HG03469 (cell line): Measurements from ENCODE around the gene PRR9.
"Not testable (repeated sequence)": the region's sequence is repeated elsewhere in the genome, so short reads cannot be mapped to it uniquely, and the experiment has no call there.

Experiments used
- ATAC-seq: cut with Tn5 transposase; IDR thresholded peaks from one replicate; pipeline ENCODE4 v1.9.1; 2021; ENCODE audit warnings: mild to moderate bottlenecking, moderate library complexity, moderate number of reproducible peaks; ENCODE audit not compliant: unreplicated experiment

PRR9 gene

DNA sequence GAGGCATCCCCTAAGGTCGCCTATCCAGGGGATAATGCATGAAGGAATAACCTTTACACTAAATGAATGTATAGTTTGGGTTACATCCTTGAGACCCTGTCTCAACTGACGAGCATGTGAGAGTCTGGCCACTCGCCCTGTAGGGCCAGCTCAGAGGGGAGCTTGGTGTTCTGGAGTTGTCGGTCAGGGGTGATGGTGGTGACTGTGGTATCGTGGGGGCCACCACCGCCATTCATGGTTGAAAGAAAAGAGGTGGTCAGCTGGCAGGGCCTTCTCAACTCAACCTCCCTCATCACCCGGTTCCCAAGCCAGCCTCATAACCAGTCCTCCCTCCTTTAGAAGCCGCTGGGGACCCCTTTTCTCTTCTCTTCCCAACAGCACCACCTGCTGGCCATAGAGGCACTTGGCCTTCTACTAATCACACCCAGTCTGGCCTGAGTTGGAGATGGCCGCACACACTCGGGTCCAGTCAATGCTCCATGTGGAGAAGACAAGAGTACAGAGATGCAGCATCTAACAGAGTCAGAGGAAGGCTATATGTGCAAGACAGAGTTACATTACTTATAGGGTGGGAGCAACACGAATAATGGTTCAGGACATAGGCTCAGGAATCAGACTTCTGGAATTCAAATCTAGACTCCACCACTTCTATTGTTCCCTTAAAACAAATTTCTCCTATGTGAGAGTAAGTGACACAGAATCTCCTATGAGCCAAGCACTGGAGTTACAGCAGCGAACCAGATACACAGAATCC, 11.9 kb downstream of the PRR9 start:
- not testable (repeated sequence) for ATAC-seq

DNA sequence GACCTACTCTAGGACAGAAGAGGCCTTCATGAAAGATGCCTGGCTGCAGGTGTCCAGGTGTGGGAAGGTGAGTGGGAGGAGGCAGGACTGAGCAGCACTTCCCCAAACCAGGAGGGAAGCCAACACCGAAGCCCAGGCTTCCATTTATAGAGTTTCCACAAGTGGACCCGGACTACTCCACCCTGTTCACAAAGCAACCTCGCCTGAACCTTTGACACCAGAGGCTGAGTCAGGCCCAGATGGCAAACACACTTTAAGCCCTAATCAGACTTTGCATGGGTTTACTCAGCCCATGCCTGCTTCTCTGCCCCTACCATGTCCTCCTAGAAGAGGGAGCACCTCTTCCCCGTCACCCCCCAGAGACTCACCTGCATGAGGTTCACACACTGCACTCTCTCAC, 14.0 kb downstream of the PRR9 start:
- no peak for ATAC-seq

GRCh38 chr1:153231785-153232184, 14.4 kb downstream of the PRR9 start:
- ATAC-seq, result no peak

DNA sequence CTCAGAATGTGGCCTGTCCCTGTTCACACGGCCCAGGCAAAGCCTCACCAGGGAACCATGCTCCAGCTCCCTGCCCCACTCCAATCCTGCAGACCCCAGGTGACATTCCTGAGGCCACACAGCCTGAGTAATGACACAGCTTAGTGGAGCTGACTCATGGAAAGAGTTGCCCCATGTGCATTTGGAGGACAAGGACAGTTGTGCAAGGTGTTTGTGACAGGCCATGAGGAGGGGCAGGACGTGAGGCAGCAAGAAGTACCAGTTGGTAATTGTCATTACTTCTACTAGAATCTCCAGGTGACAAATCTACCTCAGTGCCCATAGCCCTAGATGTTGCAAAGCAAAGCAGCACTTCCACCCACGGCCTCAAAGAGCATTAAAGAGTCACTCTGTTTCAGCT, 15.2 kb downstream of the PRR9 start:
- no peak for ATAC-seq

GRCh38 chr1:153233448-153233847, 16.1 kb downstream of the PRR9 start:
- ATAC-seq, result no peak

DNA sequence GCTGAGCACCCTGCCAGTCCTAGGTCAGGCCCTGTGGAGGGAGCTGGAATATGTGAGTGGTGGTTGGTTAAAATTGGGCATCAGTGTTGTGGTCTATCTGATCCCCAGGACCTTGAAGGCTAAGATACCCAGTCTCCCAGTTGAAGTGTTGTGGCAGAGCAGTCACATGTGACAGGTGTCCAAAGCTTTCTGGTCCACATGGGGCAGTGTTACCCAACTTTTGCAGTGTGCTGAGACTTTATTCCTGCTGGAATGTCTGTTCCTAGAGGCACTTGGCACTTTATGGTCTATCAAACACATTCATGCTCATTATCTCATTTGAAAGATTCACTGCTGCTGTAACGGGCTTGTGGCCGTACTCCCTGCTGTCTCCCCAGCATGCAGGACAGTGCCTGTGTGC, 21.1 kb downstream of the PRR9 start:
- ATAC-seq, result no peak

DNA sequence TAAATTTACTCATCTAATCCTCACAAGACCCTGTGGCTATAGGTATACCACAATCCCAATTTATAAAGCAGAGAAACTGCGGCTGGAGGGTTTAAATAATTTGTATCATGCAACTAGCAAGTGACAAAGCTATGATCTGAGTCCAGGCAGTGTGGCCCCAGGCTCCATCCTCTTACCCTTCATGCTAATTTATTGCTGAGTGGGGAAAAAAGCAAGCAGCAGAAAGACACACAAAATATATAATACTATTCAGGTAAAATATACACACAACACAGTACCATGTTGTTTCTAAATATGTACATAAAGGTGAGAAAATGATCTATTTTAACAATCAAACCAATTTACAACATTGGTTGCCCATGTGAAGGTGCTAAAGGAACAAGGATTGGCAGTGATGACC, 24.8 kb downstream of the PRR9 start:
- no peak for ATAC-seq

DNA sequence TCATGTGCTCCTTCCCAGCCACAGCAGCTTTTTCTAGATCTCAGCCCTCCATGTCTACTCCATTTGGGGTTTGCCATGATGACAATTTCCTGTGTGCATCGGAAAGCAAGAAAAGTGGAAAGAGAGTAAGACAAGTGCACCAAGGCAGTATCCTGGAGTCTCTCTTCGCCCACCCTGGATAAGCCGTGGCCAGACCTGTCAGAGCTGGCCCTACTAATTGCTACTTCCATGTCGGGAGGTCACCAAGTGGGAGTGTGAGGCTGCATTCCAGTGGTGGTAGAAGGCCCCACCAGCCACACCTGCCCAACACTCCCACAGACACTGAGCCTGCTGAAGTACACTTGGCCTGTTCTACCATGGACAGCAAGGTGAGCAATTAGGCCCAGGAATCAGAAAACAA, 28.1 kb downstream of the PRR9 start:
- no peak for ATAC-seq

- no peak for ATAC-seq
Observed at GRCh38 chr1:153246018-153246417, 28.6 kb downstream of the PRR9 start.

- no peak for ATAC-seq
Observed at GRCh38 chr1:153246825-153247224, 29.4 kb downstream of the PRR9 start.

- ATAC-seq, result no peak
Observed at GRCh38 chr1:153248176-153248879, 30.9 kb downstream of the PRR9 start.

- no peak for ATAC-seq
Observed at GRCh38 chr1:153250166-153250565, 32.8 kb downstream of the PRR9 start.

- ATAC-seq, result no peak
Observed at GRCh38 chr1:153251087-153251486, 33.7 kb downstream of the PRR9 start.

DNA sequence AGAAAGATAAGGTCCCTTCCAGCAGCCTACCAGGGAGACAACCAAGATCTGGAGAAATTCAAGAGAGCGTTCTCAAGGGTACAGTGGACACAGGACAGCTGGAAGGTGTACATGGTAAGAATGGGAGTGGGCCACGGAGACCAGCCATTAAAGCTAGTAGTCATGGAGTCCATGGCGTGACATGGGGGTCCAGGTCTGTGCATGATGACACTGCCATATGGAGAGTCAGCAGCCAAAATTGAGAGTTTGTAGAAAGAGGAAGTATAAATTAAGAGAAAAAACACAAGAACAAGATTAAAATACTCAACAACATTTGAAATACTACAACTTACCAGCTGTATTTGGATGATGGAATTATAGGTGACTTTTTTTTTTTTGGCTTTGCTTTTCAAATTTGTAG, 34.2 kb downstream of the PRR9 start:
- ATAC-seq, result no peak

GRCh38 chr1:153251988-153252387, 34.6 kb downstream of the PRR9 start:
- ATAC-seq, result no peak

DNA sequence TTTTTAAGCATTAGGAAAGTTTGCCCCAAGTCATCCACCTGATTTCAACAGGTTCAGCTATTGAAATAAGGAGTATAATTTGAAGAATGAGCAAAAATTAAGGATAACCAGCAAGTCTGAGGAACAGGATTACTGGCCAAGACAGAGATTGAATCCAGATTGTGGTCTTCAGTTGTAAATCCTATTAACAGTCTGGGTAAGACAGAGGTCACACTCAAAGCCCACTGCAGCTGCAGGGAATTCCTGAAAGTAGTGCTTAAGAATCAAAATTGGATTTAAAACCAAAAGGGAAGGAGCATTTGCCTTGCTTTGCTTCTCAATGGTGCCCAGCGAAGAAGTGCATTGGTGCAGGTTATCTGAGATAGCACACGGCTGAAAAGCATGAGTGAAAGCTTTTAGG, 35.7 kb downstream of the PRR9 start:
- ATAC-seq, result no peak

- ATAC-seq, result no peak
Observed at GRCh38 chr1:153253693-153254092, 36.3 kb downstream of the PRR9 start.

DNA sequence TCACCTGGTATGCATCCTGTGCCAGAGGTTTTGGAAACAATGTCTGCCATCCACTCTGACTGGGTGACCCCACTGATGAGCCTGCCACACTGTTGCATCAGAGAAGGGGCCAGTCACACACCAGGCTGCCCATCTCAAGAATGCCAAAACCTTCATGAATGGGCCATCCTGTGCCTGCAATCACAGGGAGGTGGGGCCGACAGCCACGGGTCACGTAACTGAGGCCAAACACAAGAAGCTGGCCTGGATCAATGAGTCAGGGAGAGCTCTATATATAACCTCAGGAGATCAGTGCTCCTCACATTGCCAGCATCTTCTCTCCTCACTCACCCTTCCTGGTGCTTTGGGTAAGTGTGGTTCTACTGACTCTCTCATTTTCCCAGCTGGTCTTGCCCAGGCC, 42.0 kb downstream of the PRR9 start, which contains the start of gene LORICRIN:
Gene LORICRIN, plus strand, starts transcription at position 301 of the 400 bp plus-strand sequence. CDS start 1,263 bp downstream, outside the sequence.
- no peak for ATAC-seq

GRCh38 chr1:153260585-153261280, 43.3 kb downstream of the PRR9 start:
- no peak for ATAC-seq

- no peak for ATAC-seq
Observed at GRCh38 chr1:153261281-153262069, 44.1 kb downstream of the PRR9 start.

DNA sequence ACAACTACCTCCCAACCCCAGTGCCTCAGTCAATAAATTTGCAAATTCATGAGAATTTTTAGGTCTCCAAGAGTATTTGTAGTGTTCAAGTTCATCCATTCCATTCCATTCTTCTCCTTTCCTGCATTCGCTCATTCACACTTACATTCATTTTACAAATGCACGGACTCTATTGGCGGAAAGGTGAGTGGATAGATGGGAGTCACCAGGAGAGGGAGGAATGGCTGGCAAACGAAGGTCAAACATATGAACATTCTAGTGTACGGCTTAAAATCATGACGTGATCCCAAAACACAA, 44.6 kb downstream of the PRR9 start:
- ATAC-seq, result no peak
